Measurements from ENCODE around the gene MYH9.

Gene MYH9

DNA sequence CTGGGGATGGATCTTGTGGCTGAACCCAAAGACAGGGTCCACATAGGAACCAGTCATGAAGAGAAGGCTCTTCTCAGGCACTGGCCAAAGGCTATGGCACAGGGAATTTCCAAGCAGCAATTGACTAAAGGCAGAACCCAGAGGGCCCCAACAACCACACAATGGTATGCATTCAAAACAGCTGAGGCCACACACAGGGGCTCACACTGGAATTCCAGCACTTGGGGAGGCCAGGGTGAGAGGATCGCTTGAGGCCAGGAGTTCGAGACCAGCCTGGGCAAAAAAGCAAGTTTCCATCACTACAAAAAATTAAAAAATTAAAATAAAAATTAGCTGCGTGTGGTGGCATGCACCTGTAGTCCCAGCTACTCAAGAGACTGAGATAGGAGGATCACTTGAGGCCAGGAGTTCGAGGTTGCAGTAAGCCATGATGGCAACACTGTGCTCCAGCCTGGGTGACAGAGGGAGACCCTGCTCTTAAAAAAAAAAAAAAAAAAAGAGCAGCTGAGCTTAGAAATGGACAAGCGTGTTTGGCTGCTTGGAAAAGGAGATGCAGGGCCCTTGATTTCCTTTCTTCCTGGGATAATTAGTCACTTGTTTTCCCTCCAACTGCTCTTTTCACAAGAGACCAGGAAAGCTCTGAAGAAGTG is 44.6 kb downstream of the MYH9 start:
- Histone ChIP-seq H3K27me3 (ENCODE audit: control insufficient read depth in 1 of 2, insufficient read depth in 2 of 2, low read length in 2 of 2) (no peaks in the 10 kb centered on the region), H3K9ac (ENCODE audit: low read length in 2 of 2) (no peak overlapping the region), H3K27ac (ENCODE audit: low read length) (peak overlapping the region; percentile 99)

DNA sequence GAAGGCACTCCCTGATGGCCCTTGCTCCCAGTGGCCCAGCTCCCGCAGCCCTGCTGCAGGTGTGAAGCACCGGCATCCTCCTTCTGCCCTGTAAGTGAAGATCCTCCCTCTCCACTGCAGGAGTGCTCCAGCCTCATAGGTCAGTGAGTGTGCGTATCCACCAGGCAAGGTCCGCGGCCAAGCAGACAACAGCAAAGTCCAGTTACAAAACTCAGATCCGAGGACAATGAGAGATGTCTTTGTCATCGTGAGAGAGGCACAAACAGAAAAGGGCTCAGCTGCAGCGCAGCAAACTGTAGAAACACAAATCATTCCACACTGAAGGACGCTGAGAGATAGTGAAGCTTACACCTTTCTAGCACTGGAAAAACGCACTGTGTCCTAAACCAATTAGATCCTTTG is 46.1 kb downstream of the MYH9 start:
- Histone ChIP-seq H3K9me3 (ENCODE audit: control insufficient read depth in 2 of 2, low read length in 2 of 2) (no peaks in the 10 kb centered on the region), H3K36me3 (ENCODE audit: control insufficient read depth in 2 of 2, insufficient read depth in 2 of 2, low read length in 2 of 2) (peaks cover 46 to 56% of the 10 kb centered on the region in 2 donors), H3K9ac (ENCODE audit: low read length in 2 of 2) (no peak overlapping the region), H3K27me3 (ENCODE audit: control insufficient read depth in 1 of 2, insufficient read depth in 2 of 2, low read length in 2 of 2) (no peaks in the 10 kb centered on the region), H3K4me1 (ENCODE audit: control insufficient read depth, insufficient read depth, low read length) (peaks cover 90% of the 10 kb centered on the region), H3K4me3 (ENCODE audit: low read length in 2 of 2) (no peak overlapping the region), H3K27ac (ENCODE audit: low read length) (peak overlapping the region; percentile 99)

More for the DNA sequence above, 44.6 kb downstream of the MYH9 start:
- Histone ChIP-seq H3K4me1 (ENCODE audit: control insufficient read depth, insufficient read depth, low read length) (peaks cover 83% of the 10 kb centered on the region), H3K4me3 (ENCODE audit: low read length in 2 of 2) (peak overlapping the region in 1 of 2 donors; percentile 29), H3K9me3 (ENCODE audit: control insufficient read depth in 2 of 2, low read length in 2 of 2) (no peaks in the 10 kb centered on the region), H3K36me3 (ENCODE audit: control insufficient read depth in 2 of 2, insufficient read depth in 2 of 2, low read length in 2 of 2) (peaks cover 45 to 50% of the 10 kb centered on the region in 2 donors)

DNA sequence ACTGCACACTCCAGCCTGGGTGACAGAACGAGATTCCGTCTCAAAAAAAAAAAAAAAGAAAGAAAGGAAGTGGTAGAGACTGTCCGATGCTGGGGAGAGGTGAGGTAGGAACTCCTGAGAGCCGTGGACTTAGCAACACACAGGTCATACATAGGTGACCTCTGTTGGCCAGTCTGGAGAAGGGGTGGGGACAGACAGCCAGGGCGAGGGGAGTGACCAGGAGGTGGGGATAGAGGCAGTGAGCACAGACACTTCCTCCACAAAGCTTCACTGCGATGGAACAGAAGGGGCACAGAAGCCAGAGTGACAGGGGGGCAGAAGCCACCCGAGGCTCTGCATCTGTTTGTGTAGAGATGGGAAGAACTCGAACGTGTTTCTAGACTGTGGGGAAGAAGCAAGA is 47.1 kb downstream of the MYH9 start:
- no peaks in the 10 kb centered on the region for H3K27me3 ChIP-seq (ENCODE audit: control insufficient read depth in 1 of 2, insufficient read depth in 2 of 2, low read length in 2 of 2)
- H3K9me3 ChIP-seq (ENCODE audit: control insufficient read depth in 2 of 2, low read length in 2 of 2): no peaks in the 10 kb centered on the region
- H3K27ac ChIP-seq (ENCODE audit: low read length): peak overlapping the region; percentile 99
- H3K9ac ChIP-seq (ENCODE audit: low read length in 2 of 2): peak overlapping the region; percentile 44 to 51
- H3K4me1 ChIP-seq (ENCODE audit: control insufficient read depth, insufficient read depth, low read length): peaks cover 97% of the 10 kb centered on the region
- peaks cover 45 to 59% of the 10 kb centered on the region in 2 donors for H3K36me3 ChIP-seq (ENCODE audit: control insufficient read depth in 2 of 2, insufficient read depth in 2 of 2, low read length in 2 of 2)
- H3K4me3 ChIP-seq (ENCODE audit: low read length in 2 of 2): no peak overlapping the region

DNA sequence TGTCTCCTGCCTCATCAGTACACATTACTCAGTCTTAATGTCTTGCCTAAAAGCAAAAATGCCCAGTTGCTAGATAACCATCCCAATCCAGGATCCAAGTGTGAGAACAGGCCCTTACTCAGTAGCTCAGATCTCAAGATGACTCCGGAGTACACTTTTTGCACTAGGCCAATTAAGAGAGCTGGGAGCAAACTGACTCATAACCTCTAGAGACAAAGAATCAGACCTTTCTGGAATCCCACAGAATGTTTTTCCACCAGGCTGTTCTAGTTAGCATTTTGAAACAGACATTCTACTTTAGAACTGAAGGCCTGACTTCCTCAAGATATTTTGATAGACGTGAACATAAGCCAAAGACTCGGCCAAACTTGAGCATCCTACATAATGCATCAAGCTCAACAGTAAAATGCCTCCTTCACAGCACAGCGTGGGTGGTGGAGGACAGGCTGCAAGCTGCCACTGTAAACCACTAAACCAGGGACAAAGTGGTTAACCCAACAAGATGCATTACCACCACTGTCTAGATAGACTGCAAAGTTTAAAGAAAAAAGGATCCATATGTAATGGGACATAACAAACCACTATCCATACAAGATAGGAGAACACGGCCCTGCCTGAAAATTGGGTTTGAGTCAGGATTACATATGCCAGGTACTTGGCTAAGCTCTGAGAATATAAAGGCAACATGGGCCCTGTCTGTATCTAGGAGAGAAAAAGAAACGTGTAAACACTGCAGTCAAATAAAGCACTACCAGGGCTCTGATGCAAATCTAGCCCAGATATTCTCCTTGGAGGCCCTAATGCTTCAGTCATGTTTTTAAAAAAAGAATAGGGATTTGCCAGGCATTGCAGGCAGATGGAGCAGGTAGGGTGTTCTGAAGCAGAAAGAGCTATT is 48.3 kb downstream of the MYH9 start:
- Histone ChIP-seq H3K27me3 (ENCODE audit: control insufficient read depth in 1 of 2, insufficient read depth in 2 of 2, low read length in 2 of 2) (no peaks in the 10 kb centered on the region), H3K9me3 (ENCODE audit: control insufficient read depth in 2 of 2, low read length in 2 of 2) (no peaks in the 10 kb centered on the region), H3K4me3 (ENCODE audit: low read length in 2 of 2) (no peak overlapping the region), H3K27ac (ENCODE audit: low read length) (peak overlapping the region; percentile 99), H3K36me3 (ENCODE audit: control insufficient read depth in 2 of 2, insufficient read depth in 2 of 2, low read length in 2 of 2) (peaks cover 43 to 64% of the 10 kb centered on the region in 2 donors), H3K9ac (ENCODE audit: low read length in 2 of 2) (peak overlapping the region; percentile 4 to 13), H3K4me1 (ENCODE audit: control insufficient read depth, insufficient read depth, low read length) (peaks cover 98% of the 10 kb centered on the region)

DNA sequence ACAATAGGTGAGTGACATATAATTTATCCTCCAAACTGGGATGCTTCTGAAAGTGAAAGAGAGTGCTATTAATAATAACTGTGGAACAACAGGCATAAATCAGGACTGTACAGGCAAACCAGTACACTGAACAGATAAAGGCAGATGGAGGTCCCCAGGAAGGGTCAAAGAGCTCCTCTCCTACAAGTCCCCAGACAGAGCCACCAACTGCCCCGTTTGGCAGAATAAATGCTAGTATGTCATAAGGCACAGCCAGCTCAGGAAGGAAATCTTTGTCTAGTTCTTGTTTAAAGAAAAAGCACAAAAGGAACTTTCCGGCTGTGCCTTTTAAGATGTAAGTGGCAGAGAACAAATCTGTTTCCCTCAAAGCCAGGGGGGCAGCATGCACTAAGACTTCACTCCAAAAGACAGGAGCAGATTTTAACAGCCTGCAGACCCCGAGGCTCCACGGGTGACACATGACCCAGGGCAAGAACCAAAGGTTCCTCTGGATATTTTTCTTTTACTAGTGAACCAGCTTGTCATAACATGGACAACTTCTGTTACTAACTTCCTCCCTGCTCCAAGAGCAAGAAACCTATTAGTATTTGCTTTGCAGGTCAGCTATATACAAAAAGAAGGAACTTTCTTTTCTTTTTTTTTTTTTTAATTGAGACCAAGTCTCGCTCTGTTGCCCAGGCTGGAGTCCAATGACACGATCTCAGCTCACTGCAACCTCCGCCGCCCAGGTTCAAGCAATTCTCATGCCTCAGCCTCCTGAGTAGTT is 50.2 kb downstream of the MYH9 start:
- Histone ChIP-seq H3K27ac (ENCODE audit: low read length) (peak overlapping the region; percentile 99), H3K27me3 (ENCODE audit: control insufficient read depth in 1 of 2, insufficient read depth in 2 of 2, low read length in 2 of 2) (no peaks in the 10 kb centered on the region), H3K36me3 (ENCODE audit: control insufficient read depth in 2 of 2, insufficient read depth in 2 of 2, low read length in 2 of 2) (peaks cover 45 to 58% of the 10 kb centered on the region in 2 donors), H3K9ac (ENCODE audit: low read length in 2 of 2) (peak overlapping the region; percentile 2 to 13), H3K9me3 (ENCODE audit: control insufficient read depth in 2 of 2, low read length in 2 of 2) (no peaks in the 10 kb centered on the region), H3K4me1 (ENCODE audit: control insufficient read depth, insufficient read depth, low read length) (peaks cover 98% of the 10 kb centered on the region), H3K4me3 (ENCODE audit: low read length in 2 of 2) (peak overlapping the region in 1 of 2 donors; percentile 3)

DNA sequence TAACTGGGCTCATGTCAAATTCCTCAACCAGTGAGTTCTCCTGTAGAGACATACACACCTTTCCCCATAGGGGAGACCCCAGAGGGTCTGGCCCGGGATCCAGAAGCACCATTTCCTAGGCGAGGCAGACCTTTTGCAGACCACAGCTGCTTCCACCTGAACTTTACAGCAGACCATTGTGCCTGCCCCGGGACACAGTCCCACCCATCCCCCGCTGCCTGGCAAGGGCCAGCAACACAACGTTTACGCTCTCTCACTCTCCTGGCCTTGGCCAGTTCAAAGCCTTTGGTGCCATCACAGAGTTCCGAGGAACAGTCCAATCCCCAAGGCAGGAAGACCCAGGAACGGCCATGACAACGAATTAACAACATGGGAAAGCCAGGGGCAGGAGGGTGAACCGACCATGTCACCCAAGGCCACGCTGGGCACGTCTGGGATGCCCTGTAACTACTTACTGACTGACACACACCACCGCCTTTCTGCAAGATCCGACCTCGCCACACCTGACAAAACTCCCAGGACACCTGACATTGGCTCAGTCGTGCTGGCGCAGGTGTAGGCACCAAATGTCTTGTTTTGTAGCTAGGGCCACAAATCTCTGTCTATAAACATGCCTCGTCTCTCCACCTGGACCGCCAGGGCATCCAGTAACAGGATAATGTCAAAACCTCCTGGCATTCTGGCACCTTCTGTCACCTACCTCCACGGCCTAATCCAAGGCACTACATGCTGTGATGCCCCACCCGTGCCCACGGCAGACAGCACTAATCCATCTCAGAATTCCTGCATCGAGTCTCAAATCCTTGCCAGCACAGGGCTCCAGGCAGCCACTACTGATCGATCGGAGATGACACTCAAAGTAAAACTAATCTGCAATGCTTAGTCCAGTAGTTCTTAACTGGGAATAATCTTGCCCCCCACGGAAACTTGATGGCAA is 51.3 kb downstream of the MYH9 start:
- Histone ChIP-seq H3K9me3 (ENCODE audit: control insufficient read depth in 2 of 2, low read length in 2 of 2) (no peaks in the 10 kb centered on the region), H3K27me3 (ENCODE audit: control insufficient read depth in 1 of 2, insufficient read depth in 2 of 2, low read length in 2 of 2) (no peaks in the 10 kb centered on the region), H3K4me3 (ENCODE audit: low read length in 2 of 2) (peak overlapping the region in 1 of 2 donors; percentile 29), H3K27ac (ENCODE audit: low read length) (peak overlapping the region; percentile 99), H3K4me1 (ENCODE audit: control insufficient read depth, insufficient read depth, low read length) (peaks cover 98% of the 10 kb centered on the region), H3K9ac (ENCODE audit: low read length in 2 of 2) (peak overlapping the region; percentile 61 to 73), H3K36me3 (ENCODE audit: control insufficient read depth in 2 of 2, insufficient read depth in 2 of 2, low read length in 2 of 2) (peaks cover 38 to 47% of the 10 kb centered on the region in 2 donors)

DNA sequence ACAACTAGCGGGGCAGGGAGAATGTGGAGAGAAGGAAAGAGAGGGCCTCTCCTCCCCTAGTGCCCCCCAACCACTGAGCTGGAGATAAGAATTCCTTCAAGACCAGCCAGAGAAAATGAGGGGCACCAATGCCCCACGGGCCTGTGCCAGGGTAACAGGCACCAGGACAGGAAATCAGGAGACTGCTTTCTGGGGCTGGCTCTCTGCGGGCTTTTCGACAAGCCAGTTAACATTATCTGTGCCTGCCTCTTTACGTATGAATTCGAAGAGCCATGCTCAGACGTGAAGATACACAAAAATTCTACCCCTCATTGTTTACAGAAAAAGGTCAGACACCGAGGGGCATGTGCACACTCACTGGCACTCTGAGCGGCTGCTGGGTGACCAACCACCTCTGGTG is 52.1 kb downstream of the MYH9 start:
- Histone ChIP-seq H3K4me1 (ENCODE audit: control insufficient read depth, insufficient read depth, low read length) (peaks cover 98% of the 10 kb centered on the region), H3K27me3 (ENCODE audit: control insufficient read depth in 1 of 2, insufficient read depth in 2 of 2, low read length in 2 of 2) (no peaks in the 10 kb centered on the region), H3K36me3 (ENCODE audit: control insufficient read depth in 2 of 2, insufficient read depth in 2 of 2, low read length in 2 of 2) (peaks cover 32 to 38% of the 10 kb centered on the region in 2 donors), H3K9me3 (ENCODE audit: control insufficient read depth in 2 of 2, low read length in 2 of 2) (no peaks in the 10 kb centered on the region), H3K27ac (ENCODE audit: low read length) (peak overlapping the region; percentile 99), H3K9ac (ENCODE audit: low read length in 2 of 2) (peak overlapping the region; percentile 61 to 73), H3K4me3 (ENCODE audit: low read length in 2 of 2) (peak overlapping the region; percentile 21 to 40)

DNA sequence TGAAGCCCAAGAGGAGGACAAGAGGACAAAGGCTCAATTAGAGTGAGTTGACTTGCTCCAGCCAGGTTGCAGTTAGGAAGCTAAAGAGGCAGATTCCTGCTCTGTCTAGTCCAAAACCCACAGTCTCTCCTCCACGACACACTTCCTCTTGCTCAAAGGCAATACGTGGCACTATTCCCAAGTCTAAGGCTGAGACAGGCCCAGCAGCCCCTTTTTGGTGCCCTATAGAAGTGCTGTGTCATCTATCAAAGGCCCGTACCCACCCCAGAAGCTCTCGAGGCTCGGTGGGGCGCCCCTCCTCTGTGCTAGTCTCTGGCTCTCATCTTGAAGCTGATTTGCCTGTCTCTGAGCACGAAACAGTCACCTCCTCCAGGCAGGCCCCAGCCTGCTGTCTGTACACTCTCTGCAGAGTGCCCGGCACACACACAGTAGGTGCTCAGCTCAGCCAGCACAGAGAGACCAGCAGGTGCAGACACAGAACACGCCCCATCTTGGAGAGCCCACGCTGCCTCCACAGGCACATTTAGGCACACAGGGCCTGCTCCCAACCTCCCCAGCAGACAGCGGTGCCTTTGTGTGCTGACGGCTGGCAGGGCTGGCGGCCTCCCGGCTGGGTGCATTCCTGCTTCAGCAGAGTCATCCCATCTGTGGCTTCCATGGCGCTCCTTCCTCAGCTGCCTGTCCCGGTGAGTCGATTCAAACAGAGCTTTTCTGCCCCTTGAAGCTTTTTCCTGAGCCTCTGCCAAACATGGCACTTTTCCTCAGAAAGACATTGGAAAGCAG is 52.8 kb downstream of the MYH9 start:
- Histone ChIP-seq H3K4me3 (ENCODE audit: low read length in 2 of 2) (peak overlapping the region; percentile 21 to 40), H3K27me3 (ENCODE audit: control insufficient read depth in 1 of 2, insufficient read depth in 2 of 2, low read length in 2 of 2) (no peaks in the 10 kb centered on the region), H3K27ac (ENCODE audit: low read length) (peak overlapping the region; percentile 99), H3K4me1 (ENCODE audit: control insufficient read depth, insufficient read depth, low read length) (peaks cover 98% of the 10 kb centered on the region), H3K9me3 (ENCODE audit: control insufficient read depth in 2 of 2, low read length in 2 of 2) (no peaks in the 10 kb centered on the region), H3K9ac (ENCODE audit: low read length in 2 of 2) (peak overlapping the region; percentile 61 to 73), H3K36me3 (ENCODE audit: control insufficient read depth in 2 of 2, insufficient read depth in 2 of 2, low read length in 2 of 2) (peaks cover 32 to 41% of the 10 kb centered on the region in 2 donors)

DNA sequence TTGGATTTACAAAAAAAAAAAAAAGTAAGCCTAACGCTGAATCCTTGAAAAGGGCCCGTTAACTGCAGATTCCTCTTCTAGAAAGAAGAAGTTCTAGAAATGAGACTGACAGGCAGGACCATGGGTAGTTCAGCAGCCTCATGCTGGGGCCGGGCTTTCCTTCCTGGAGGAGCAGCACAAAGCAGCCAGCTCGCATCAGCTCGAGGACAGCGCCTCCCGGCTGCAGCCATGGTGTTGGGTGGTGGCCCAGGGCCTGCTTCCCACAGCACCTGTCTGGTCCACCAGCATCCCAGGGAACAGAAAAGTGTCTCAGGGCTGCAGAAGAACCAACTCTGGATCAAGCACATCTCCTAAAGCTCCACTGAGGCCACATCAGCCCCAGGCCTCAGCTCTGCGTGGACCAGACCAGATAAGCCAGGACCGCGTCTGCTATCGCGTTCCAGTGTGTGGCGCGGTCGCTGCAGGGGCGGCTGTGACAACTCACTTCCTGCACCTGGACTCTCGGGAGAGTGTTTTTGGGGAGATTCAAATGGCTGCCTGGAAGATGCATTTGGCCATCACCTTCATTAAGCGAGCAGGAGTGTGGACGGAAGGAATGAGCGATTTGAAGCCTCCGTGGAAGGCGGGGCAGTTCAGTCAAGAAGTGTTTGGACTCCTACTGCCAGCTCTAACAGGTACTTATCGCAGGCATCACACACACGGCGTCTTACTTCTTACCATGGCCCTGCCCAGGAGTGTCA is 53.5 kb downstream of the MYH9 start:
- Histone ChIP-seq H3K9me3 (ENCODE audit: control insufficient read depth in 2 of 2, low read length in 2 of 2) (no peaks in the 10 kb centered on the region), H3K9ac (ENCODE audit: low read length in 2 of 2) (peak overlapping the region; percentile 73 to 76), H3K4me1 (ENCODE audit: control insufficient read depth, insufficient read depth, low read length) (peaks cover 98% of the 10 kb centered on the region), H3K4me3 (ENCODE audit: low read length in 2 of 2) (peak overlapping the region in 1 of 2 donors; percentile 29), H3K36me3 (ENCODE audit: control insufficient read depth in 2 of 2, insufficient read depth in 2 of 2, low read length in 2 of 2) (peaks cover 30 to 38% of the 10 kb centered on the region in 2 donors), H3K27ac (ENCODE audit: low read length) (peak overlapping the region; percentile 99), H3K27me3 (ENCODE audit: control insufficient read depth in 1 of 2, insufficient read depth in 2 of 2, low read length in 2 of 2) (no peaks in the 10 kb centered on the region)
